GM21528 (cell line): Measurements from ENCODE around the gene LHX4.

ENCODE experiments used
- ATAC-seq: cut with Tn5 transposase; IDR thresholded peaks from one replicate; pipeline ENCODE4 v1.9.1; 2021; ENCODE audit warnings: mild to moderate bottlenecking, moderate library complexity; ENCODE audit not compliant: unreplicated experiment, low FRiP score

LHX4 gene

GRCh38 chr1:180229483-180230415 lies at the start of gene LHX4:
Gene LHX4, plus strand, starts transcription at chr1:180230264. Its CDS starts 266 bp downstream, at chr1:180230530.
- no peak for ATAC-seq

- no peak for ATAC-seq
Observed at GRCh38 chr1:180181048-180181447, 49.0 kb upstream of the LHX4 start.

- ATAC-seq: no peak
Observed at GRCh38 chr1:180181996-180182642, 47.9 kb upstream of the LHX4 start.

- ATAC-seq: no peak
Observed at GRCh38 chr1:180182643-180183311, 47.3 kb upstream of the LHX4 start.

- ATAC-seq: no peak
Observed at GRCh38 chr1:180183426-180183825, 46.6 kb upstream of the LHX4 start.

- no peak for ATAC-seq
Observed at GRCh38 chr1:180184041-180184440, 46.0 kb upstream of the LHX4 start.

- ATAC-seq: no peak
Observed at GRCh38 chr1:180185281-180185680, 44.8 kb upstream of the LHX4 start.

GRCh38 chr1:180185971-180186645 lies 44.0 kb upstream of the LHX4 start:
- ATAC-seq: no peak

- ATAC-seq: no peak
Observed at GRCh38 chr1:180186831-180187230, 43.2 kb upstream of the LHX4 start.

- ATAC-seq: no peak
Observed at GRCh38 chr1:180187626-180188025, 42.4 kb upstream of the LHX4 start.

GRCh38 chr1:180188091-180188506 lies 42.0 kb upstream of the LHX4 start:
- no peak for ATAC-seq

- no peak for ATAC-seq
Observed at GRCh38 chr1:180188684-180189175, 41.3 kb upstream of the LHX4 start.

GRCh38 chr1:180190091-180190490 lies 40.0 kb upstream of the LHX4 start:
- no peak for ATAC-seq

- ATAC-seq: no peak
Observed at GRCh38 chr1:180192172-180192571, 37.9 kb upstream of the LHX4 start.

- ATAC-seq: no peak
Observed at GRCh38 chr1:180193141-180194047, 36.7 kb upstream of the LHX4 start.

GRCh38 chr1:180194048-180194425 lies 36.0 kb upstream of the LHX4 start:
- ATAC-seq: no peak

- ATAC-seq: no peak
Observed at GRCh38 chr1:180194546-180195207, 35.4 kb upstream of the LHX4 start.

GRCh38 chr1:180195401-180195800 lies 34.7 kb upstream of the LHX4 start:
- no peak for ATAC-seq

GRCh38 chr1:180195916-180196315 lies 34.1 kb upstream of the LHX4 start:
- no peak for ATAC-seq
